SK-N-SH (cell line): ENCODE measurements around the gene SEMA3D. TPM values are rescaled to one million over a fixed set of nuclear protein-coding genes. Genes with fewer than 3 reads are reported as not detected.

Source experiments
- CTCF ChIA-PET: fragments of 300-600, 350-600 bp; formaldehyde crosslinking; extraction: SDS; loops from one replicate; lab custom pipeline; 2021; lab: Yijun Ruan, JAX
- POLR2A ChIA-PET: fragments of 350-600 bp; sonication (Branson Sonifier 250); formaldehyde crosslinking; extraction: SDS; loops from one replicate; lab custom pipeline; 2020; ENCODE audit warnings: antibody characterized with exemption, inconsistent platforms; lab: Yijun Ruan, JAX
- DNase-seq: peaks from one replicate; pipeline ENCODE4 v3.0.0; 2012
- H2AFZ ChIP-seq: fragments of 200-600 bp; sonication (generic); 2 replicates; pipeline ENCODE4 v1.8.1; 2016; ENCODE audit warnings: antibody characterized with exemption, mild to moderate bottlenecking, low read depth
- H3F3A ChIP-seq: fragments of 200-600 bp; sonication (generic); replicated peaks from 2 replicates; pipeline ENCODE3; 2016; ENCODE audit warnings: antibody characterized with exemption, mild to moderate bottlenecking; ENCODE audit not compliant: insufficient read depth
- H3K27ac ChIP-seq, 2 experiments: fragments of 200-500 bp in 1 of 2; fragments of 200-600 bp in 1 of 2; sonication (Bioruptor generic) in 1 of 2; sonication (generic), shearing (Covaris generic) in 1 of 2; 2 replicates each; pipeline versions ENCODE4 v1.5.1 to v1.6.1; 2014 to 2016; ENCODE audit warnings: low read depth in 2 of 2, inconsistent platforms in 1 of 2, low read length in 1 of 2, mild to moderate bottlenecking in 1 of 2, mixed read lengths in 1 of 2
- H3K27me3 ChIP-seq: fragments of 200-600 bp; sonication (generic), shearing (Covaris generic); 2 replicates; pipeline ENCODE4 v1.6.1; 2016; ENCODE audit warnings: mixed run types; ENCODE audit not compliant: insufficient read depth
- H3K36me3 ChIP-seq, 2 experiments: fragments of 200-500 bp in 1 of 2; fragments of 200-600 bp in 1 of 2; sonication (Bioruptor generic) in 1 of 2; sonication (generic) in 1 of 2; replicated peaks in 1 of 2; 2 replicates each; pipeline versions ENCODE3 to v1.5.1; 2014 to 2016; ENCODE audit warnings: low read length in 1 of 2, mild to moderate bottlenecking in 1 of 2; ENCODE audit not compliant: insufficient read depth in 2 of 2, control insufficient read depth in 1 of 2
- H3K4me1 ChIP-seq, 2 experiments: fragments of 200-500 bp in 1 of 2; fragments of 200-600 bp in 1 of 2; sonication (Bioruptor generic) in 1 of 2; sonication (generic), shearing (Covaris generic) in 1 of 2; 2 replicates each; pipeline versions ENCODE4 v1.5.1 to v1.6.1; 2014 to 2016; ENCODE audit warnings: low read depth in 1 of 2, low read length in 1 of 2, mixed run types in 1 of 2; ENCODE audit not compliant: insufficient read depth in 2 of 2, control insufficient read depth in 1 of 2
- H3K4me2 ChIP-seq: fragments of 200-600 bp; sonication (generic), shearing (Covaris generic); 2 replicates; pipeline ENCODE4 v1.6.1; 2017; ENCODE audit warnings: mixed run types
- H3K4me3 ChIP-seq, 2 experiments: fragments of 200-500 bp in 1 of 2; fragments of 200-600 bp in 1 of 2; sonication (Bioruptor generic) in 1 of 2; sonication (generic), shearing (Covaris generic) in 1 of 2; 2 replicates each; pipeline versions ENCODE4 v1.5.1 to v1.8.1; 2014 to 2016; ENCODE audit warnings: low read depth in 2 of 2, inconsistent platforms in 1 of 2, low read length in 1 of 2, mild to moderate bottlenecking in 1 of 2, mixed read lengths in 1 of 2, moderate library complexity in 1 of 2
- H3K79me2 ChIP-seq: fragments of 200-600 bp; sonication (generic); 2 replicates; pipeline ENCODE4 v1.8.1; 2017; ENCODE audit warnings: mild to moderate bottlenecking; ENCODE audit not compliant: insufficient read depth
- H3K9ac ChIP-seq: fragments of 200-600 bp; sonication (generic); 2 replicates; pipeline ENCODE4 v1.6.1; 2017; ENCODE audit warnings: mixed run types
- H3K9me2 ChIP-seq: fragments of 200-600 bp; sonication (generic); 2 replicates; pipeline ENCODE4 v1.6.1; 2017; ENCODE audit warnings: mixed run types
- H3K9me3 ChIP-seq: fragments of 200-600 bp; sonication (generic); 2 replicates; pipeline ENCODE4 v1.6.1; 2017; ENCODE audit warnings: mixed run types, mild to moderate bottlenecking, moderate library complexity
- H4K20me1 ChIP-seq: fragments of 200-600 bp; sonication (generic); 2 replicates; pipeline ENCODE4 v1.6.1; 2017; ENCODE audit warnings: mild to moderate bottlenecking, mixed run types; ENCODE audit not compliant: insufficient read depth
- EP300 ChIP-seq, 2 experiments: IDR thresholded peaks; 2 replicates each; pipeline versions ENCODE4 v1.4.0 to v1.6.1; 2012; ENCODE audit warnings: borderline replicate concordance in 1 of 2, low read depth in 1 of 2, low read length in 1 of 2
- GATA2 ChIP-seq: sonication (generic); formaldehyde crosslinking; IDR thresholded peaks from 2 replicates; pipeline ENCODE4 v1.5.0; 2020; ENCODE audit warnings: mild to moderate bottlenecking, missing genetic modification reagents
- MEF2A ChIP-seq: IDR thresholded peaks from 2 replicates; pipeline ENCODE4 v1.4.0; 2012; ENCODE audit warnings: low read depth, borderline replicate concordance
- MXI1 ChIP-seq: IDR thresholded peaks from 2 replicates; pipeline ENCODE4 v1.6.1; 2012; ENCODE audit warnings: mild to moderate bottlenecking, low read depth, low read length, improper control_type of control experiment
- NFIC ChIP-seq: IDR thresholded peaks from 2 replicates; pipeline ENCODE4 v1.4.0; 2012; ENCODE audit warnings: borderline replicate concordance
- NRF1 ChIP-seq: IDR thresholded peaks from 2 replicates; pipeline ENCODE4 v1.6.1; 2012; ENCODE audit warnings: low read depth, mild to moderate bottlenecking, low read length
- RCOR1 ChIP-seq: fragments of 150-350 bp; IDR thresholded peaks from 2 replicates; pipeline ENCODE4 v1.6.1; 2017; ENCODE audit warnings: antibody characterized with exemption, low read length
- RFX5 ChIP-seq: IDR thresholded peaks from 2 replicates; pipeline ENCODE4 v1.6.1; 2012; ENCODE audit warnings: mild to moderate bottlenecking, improper control_type of control experiment, low read length
- TAF1 ChIP-seq: IDR thresholded peaks from 2 replicates; pipeline ENCODE4 v1.6.1; 2012; ENCODE audit warnings: low read depth, mild to moderate bottlenecking, low read length, moderate library complexity, borderline replicate concordance
- TCF12 ChIP-seq: IDR thresholded peaks from 2 replicates; pipeline ENCODE4 v1.4.0; 2012
- YY1 ChIP-seq: IDR thresholded peaks from 2 replicates; pipeline ENCODE4 v1.4.0; 2012; ENCODE audit warnings: low read depth, mild to moderate bottlenecking
- WGBS: methylation state at CpG from one replicate; pipeline ENCODE4 v1.1.6; 2017; ENCODE audit warnings: low lambda C conversion rate; 5-methylcytosine and 5-hydroxymethylcytosine counted together
- polyA plus RNA-seq, 3 experiments: library from polyadenylated mRNA; depleted of rRNA; stranded (reverse); fragments of >200 nt; gene quantifications; 2 replicates each; pipeline ENCODE4 v1.2.3, GENCODE V29; 2012
- TF ChIP-seq, protein P1 (sequence below): fragments of 200-600 bp; sonication (generic); IDR thresholded peaks from 2 replicates; pipeline ENCODE4 v1.6.1; 2017; ENCODE audit warnings: antibody characterized with exemption, mild to moderate bottlenecking, moderate library complexity
- TF ChIP-seq, protein P2 (sequence below): IDR thresholded peaks from 2 replicates; pipeline ENCODE4 v1.4.0; 2012; ENCODE audit warnings: low read depth, borderline replicate concordance
- TF ChIP-seq, protein P3 (sequence below): IDR thresholded peaks from 2 replicates; pipeline ENCODE4 v1.4.0; 2012; ENCODE audit warnings: low read depth, borderline replicate concordance
- TF ChIP-seq, protein P4 (sequence below): fragments of 150-350 bp; IDR thresholded peaks from 2 replicates; pipeline ENCODE4 v1.6.1; 2016; ENCODE audit warnings: mild to moderate bottlenecking, low read depth, low read length

SEMA3D gene
- polyA plus RNA-seq, 1 of the 3 experiments (the other 2 are of a cell fraction), result 30.1 TPM

DNA sequence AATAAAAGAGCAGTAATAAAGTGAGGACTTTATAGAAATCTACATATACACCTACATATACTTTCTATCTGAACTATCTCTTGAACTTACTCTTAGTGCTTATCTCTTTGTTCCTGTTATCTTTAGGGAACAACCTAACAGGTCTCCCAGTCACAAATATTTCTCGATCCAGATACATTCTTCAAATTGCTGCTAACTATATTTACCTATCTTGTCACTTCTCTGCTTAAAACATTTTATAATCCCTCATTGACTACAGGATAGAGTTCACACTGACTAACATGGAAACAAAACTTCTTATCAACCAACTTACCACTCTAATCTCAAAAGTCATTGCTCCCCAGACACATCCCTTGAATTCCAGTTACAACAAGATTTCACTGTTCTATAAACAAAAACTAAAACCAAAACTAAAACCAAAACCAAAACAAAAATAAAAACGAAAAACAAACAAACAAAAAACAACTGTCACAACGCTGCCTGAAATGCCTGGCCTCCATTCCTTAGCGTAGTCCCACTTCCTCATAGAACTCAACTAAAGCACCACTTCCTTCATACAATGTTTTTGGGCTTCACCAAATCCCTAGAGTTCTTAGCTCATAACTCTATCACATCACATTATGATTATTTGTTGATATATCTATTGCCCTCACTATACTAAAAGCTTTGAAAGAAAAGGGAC lies 134.7 kb downstream of the SEMA3D start:
- no peak for TF ChIP-seq GATA2
- TF ChIP-seq TCF12, result no peak
- TF ChIP-seq RFX5, result no peak
- no peak for TF ChIP-seq NRF1
- TF ChIP-seq, protein P1, sequence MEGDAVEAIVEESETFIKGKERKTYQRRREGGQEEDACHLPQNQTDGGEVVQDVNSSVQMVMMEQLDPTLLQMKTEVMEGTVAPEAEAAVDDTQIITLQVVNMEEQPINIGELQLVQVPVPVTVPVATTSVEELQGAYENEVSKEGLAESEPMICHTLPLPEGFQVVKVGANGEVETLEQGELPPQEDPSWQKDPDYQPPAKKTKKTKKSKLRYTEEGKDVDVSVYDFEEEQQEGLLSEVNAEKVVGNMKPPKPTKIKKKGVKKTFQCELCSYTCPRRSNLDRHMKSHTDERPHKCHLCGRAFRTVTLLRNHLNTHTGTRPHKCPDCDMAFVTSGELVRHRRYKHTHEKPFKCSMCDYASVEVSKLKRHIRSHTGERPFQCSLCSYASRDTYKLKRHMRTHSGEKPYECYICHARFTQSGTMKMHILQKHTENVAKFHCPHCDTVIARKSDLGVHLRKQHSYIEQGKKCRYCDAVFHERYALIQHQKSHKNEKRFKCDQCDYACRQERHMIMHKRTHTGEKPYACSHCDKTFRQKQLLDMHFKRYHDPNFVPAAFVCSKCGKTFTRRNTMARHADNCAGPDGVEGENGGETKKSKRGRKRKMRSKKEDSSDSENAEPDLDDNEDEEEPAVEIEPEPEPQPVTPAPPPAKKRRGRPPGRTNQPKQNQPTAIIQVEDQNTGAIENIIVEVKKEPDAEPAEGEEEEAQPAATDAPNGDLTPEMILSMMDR, result no peak
- no peak for TF ChIP-seq MEF2A
- TF ChIP-seq, protein P2, sequence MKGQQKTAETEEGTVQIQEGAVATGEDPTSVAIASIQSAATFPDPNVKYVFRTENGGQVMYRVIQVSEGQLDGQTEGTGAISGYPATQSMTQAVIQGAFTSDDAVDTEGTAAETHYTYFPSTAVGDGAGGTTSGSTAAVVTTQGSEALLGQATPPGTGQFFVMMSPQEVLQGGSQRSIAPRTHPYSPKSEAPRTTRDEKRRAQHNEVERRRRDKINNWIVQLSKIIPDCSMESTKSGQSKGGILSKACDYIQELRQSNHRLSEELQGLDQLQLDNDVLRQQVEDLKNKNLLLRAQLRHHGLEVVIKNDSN, result no peak
- no peak for TF ChIP-seq MXI1
- no peak for TF ChIP-seq NFIC
- TF ChIP-seq TAF1, result no peak
- TF ChIP-seq, protein P3, sequence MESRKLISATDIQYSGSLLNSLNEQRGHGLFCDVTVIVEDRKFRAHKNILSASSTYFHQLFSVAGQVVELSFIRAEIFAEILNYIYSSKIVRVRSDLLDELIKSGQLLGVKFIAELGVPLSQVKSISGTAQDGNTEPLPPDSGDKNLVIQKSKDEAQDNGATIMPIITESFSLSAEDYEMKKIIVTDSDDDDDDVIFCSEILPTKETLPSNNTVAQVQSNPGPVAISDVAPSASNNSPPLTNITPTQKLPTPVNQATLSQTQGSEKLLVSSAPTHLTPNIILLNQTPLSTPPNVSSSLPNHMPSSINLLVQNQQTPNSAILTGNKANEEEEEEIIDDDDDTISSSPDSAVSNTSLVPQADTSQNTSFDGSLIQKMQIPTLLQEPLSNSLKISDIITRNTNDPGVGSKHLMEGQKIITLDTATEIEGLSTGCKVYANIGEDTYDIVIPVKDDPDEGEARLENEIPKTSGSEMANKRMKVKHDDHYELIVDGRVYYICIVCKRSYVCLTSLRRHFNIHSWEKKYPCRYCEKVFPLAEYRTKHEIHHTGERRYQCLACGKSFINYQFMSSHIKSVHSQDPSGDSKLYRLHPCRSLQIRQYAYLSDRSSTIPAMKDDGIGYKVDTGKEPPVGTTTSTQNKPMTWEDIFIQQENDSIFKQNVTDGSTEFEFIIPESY, result no peak
- TF ChIP-seq EP300 (IDR thresholded peaks at IDR 0.05; ENCODE audit: borderline replicate concordance in 1 of 2, low read depth in 1 of 2, low read length in 1 of 2), result no peak
- TF ChIP-seq RCOR1, result no peak
- TF ChIP-seq YY1, result no peak
- TF ChIP-seq, protein P4, sequence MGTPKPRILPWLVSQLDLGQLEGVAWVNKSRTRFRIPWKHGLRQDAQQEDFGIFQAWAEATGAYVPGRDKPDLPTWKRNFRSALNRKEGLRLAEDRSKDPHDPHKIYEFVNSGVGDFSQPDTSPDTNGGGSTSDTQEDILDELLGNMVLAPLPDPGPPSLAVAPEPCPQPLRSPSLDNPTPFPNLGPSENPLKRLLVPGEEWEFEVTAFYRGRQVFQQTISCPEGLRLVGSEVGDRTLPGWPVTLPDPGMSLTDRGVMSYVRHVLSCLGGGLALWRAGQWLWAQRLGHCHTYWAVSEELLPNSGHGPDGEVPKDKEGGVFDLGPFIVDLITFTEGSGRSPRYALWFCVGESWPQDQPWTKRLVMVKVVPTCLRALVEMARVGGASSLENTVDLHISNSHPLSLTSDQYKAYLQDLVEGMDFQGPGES, result no peak
- ChIA-PET POLR2A (no interaction called here), CTCF (interaction anchor here (4.5 kb wide), 1 partner anchor 10 kb away, joined by 32 read pairs; no protein-coding TSS in a partner anchor)
- no peak for DNase-seq
- Histone ChIP-seq H3K9ac (no peak overlapping the region), H3K4me1 (no peaks in the 10 kb centered on the region; a peak in 1 of 4 replicates), H2AFZ (no peak overlapping the region), H3K27ac (no peak overlapping the region), H3K9me2 (no peaks in the 10 kb centered on the region), H3K4me3 (no peak overlapping the region), H3K79me2 (no peaks in the 10 kb centered on the region), H3F3A (no peaks in the 10 kb centered on the region), H3K36me3 (peaks cover 6 to 11% of the 10 kb centered on the region in 2 experiments), H4K20me1 (no peaks in the 10 kb centered on the region), H3K4me2 (no peak overlapping the region), H3K27me3 (no peaks in the 10 kb centered on the region), H3K9me3 (no peaks in the 10 kb centered on the region)
- 85% methylated on average over 4 of the region's 4 CpGs for WGBS
